K562 (cell line): ENCODE data around the gene GRIK5. TPM values are rescaled to one million over a fixed set of nuclear protein-coding genes. Genes with fewer than 3 reads are reported as not detected.

Experiments
- DIDO1 ChIP-seq: fragments of 450-650 bp; IDR thresholded peaks from 2 replicates; pipeline ENCODE4 v1.6.1; 2016; ENCODE audit warnings: low read depth, missing biosample characterization, missing genetic modification characterization
- GABPB2 ChIP-seq: fragments of 250-450 bp; sonication (Bioruptor Pico); conservative IDR thresholded peaks from 2 replicates; pipeline ENCODE4 v1.5.1; 2021; ENCODE audit warnings: mild to moderate bottlenecking
- HLTF ChIP-seq: fragments of 450-650 bp; IDR thresholded peaks from 2 replicates; pipeline ENCODE4 v1.6.1; 2016
- POLR3G ChIP-seq: IDR thresholded peaks from 2 replicates; pipeline ENCODE4 v1.6.1; 2011; ENCODE audit not compliant: insufficient read length, insufficient replicate concordance; ENCODE audit errors: extremely low read depth
- SIX5 ChIP-seq, 2 experiments: IDR thresholded peaks; 2 replicates each; pipeline ENCODE4 v1.6.1; 2011; ENCODE audit warnings: low read length in 2 of 2, borderline replicate concordance in 1 of 2, low read depth in 1 of 2, mild to moderate bottlenecking in 1 of 2, moderate library complexity in 1 of 2; ENCODE audit not compliant: insufficient read depth in 1 of 2
- SRSF9 ChIP-seq: fragments of 200-400 bp; formaldehyde crosslinking; IDR thresholded peaks from 2 replicates; pipeline ENCODE4 v1.6.1; 2017; ENCODE audit warnings: low read depth, low read length, borderline replicate concordance
- TCFL5 ChIP-seq: fragments of 250-450 bp; sonication (Bioruptor Pico); conservative IDR thresholded peaks from 2 replicates; pipeline ENCODE4 v1.6.1; 2021; ENCODE audit warnings: mild to moderate bottlenecking, moderate library complexity, matching md5 sums
- ZNF263 ChIP-seq: sonication (generic); formaldehyde crosslinking; IDR thresholded peaks from 2 replicates; pipeline ENCODE4 v1.8.0; 2022; ENCODE audit warnings: mild to moderate bottlenecking, missing genetic modification reagents, borderline replicate concordance
- ZNF274 ChIP-seq: IDR thresholded peaks from 2 replicates; pipeline ENCODE4 v1.6.1; 2011; ENCODE audit warnings: low read depth, mild to moderate bottlenecking, low read length, moderate library complexity, borderline replicate concordance
- ZNF780A ChIP-seq: fragments of 250-450 bp; sonication (Bioruptor Pico); IDR thresholded peaks from 2 replicates; pipeline ENCODE4 v1.5.0; 2021; ENCODE audit warnings: mild to moderate bottlenecking
- polyA plus RNA-seq, 8 experiments: library from polyadenylated mRNA; depleted of rRNA in 4 of 8; stranded (reverse) in 5 of 8; unstranded in 3 of 8; fragments of >200 nt; fragmentation: Nextera tagmentation in 2 of 8; fragmentation: Illumina TruSeq in 1 of 8; extraction: Ambion mirVana in 2 of 8; extraction: Trizol in 1 of 8; gene quantifications; 2 replicates each; pipeline versions ENCODE4 v1.2.1 to v1.2.3, GENCODE V29; 2011 to 2014; ENCODE audit warnings: inconsistent platforms in 1 of 8, missing spikeins in 1 of 8
- total RNA-seq, 7 experiments: library from RNA; depleted of rRNA in 6 of 7; stranded (reverse); fragments of >200 nt in 6 of 7; fragmentation: Illumina TruSeq in 2 of 7; extraction: Trizol in 2 of 7; gene quantifications; 2 replicates each; pipeline versions ENCODE4 v1.2.1 to v1.2.3, GENCODE V29; 2011 to 2021; ENCODE audit warnings: low replicate concordance in 1 of 7
- TF ChIP-seq, protein P1 (sequence below): fragments of 150-350 bp; IDR thresholded peaks from 2 replicates; pipeline ENCODE4 v1.6.1; 2014; ENCODE audit warnings: low read depth, mild to moderate bottlenecking, low read length, borderline replicate concordance
- TF ChIP-seq, protein P2 (sequence below): sonication (generic); formaldehyde crosslinking; IDR thresholded peaks from 2 replicates; pipeline ENCODE4 v1.8.0; 2022; ENCODE audit warnings: mild to moderate bottlenecking, missing genetic modification reagents
- TF ChIP-seq, protein P3 (sequence below), 2 experiments: fragments of 250-450 bp in 1 of 2; fragments of 450-650 bp in 1 of 2; sonication (Bioruptor Pico) in 1 of 2; IDR thresholded peaks; 2 replicates each; pipeline versions ENCODE4 v1.6.1 to v1.8.0; 2016 to 2021; ENCODE audit warnings: mild to moderate bottlenecking in 2 of 2, moderate library complexity in 2 of 2, missing compliant biosample characterization in 1 of 2, missing genetic modification characterization in 1 of 2
- TF ChIP-seq, protein P4 (sequence below): fragments of 450-650 bp; formaldehyde crosslinking; IDR thresholded peaks from 2 replicates; pipeline ENCODE4 v1.4.0; 2022; ENCODE audit warnings: missing genetic modification characterization
- TF ChIP-seq, protein P5 (sequence below): fragments of 450-650 bp; formaldehyde crosslinking; IDR thresholded peaks from 2 replicates; pipeline ENCODE4 v1.4.0; 2020; ENCODE audit warnings: mild to moderate bottlenecking, moderate library complexity

Gene GRIK5
- total and polyA plus RNA-seq, 9 of the 15 experiments (the other 6 are each of a cell fraction or from before 2014, with no cell fraction given), result 0.04 to 0.55 (median 0.27) TPM; not detected in 2

DNA sequence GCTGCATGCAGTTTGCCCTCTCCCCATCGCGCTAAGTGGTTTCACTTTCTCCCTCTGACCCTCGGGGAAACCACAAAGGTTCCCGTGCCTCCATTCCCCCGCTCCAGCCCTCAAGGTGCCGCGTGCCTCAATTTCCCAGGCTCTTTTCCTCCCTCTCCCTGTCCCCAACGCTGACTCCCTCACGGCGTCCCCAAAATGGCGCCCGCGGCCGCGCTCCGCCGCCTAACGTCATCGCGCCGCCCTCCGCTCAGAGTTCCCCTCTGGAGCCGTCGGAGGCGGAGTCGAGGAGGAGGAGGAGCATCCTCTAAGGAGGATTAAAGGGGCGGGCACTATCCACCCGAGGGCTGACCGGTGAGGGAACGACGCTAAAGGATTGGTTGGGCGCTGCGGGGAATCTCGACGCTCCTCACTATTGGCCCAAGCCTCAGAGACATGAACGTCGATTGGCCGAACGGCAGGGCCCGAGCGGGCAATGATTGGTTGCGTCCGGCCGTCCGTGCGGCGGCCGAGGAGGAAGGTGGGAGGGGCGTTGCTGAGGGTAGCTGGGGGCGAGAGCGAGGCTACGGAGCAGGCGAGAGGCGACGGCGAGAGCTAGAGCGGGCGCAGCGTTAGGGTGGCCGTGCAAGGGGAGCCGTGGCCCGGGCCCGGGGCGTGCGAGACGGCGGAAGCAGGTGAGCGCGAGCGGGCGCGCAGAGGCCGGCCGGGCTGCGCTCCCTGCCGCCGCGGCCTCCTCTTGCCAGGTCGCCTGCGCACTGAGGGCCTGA lies 5.8 kb upstream of the GRIK5 start, which contains the start of gene ZNF574 (continued):
- TF ChIP-seq, protein P1, sequence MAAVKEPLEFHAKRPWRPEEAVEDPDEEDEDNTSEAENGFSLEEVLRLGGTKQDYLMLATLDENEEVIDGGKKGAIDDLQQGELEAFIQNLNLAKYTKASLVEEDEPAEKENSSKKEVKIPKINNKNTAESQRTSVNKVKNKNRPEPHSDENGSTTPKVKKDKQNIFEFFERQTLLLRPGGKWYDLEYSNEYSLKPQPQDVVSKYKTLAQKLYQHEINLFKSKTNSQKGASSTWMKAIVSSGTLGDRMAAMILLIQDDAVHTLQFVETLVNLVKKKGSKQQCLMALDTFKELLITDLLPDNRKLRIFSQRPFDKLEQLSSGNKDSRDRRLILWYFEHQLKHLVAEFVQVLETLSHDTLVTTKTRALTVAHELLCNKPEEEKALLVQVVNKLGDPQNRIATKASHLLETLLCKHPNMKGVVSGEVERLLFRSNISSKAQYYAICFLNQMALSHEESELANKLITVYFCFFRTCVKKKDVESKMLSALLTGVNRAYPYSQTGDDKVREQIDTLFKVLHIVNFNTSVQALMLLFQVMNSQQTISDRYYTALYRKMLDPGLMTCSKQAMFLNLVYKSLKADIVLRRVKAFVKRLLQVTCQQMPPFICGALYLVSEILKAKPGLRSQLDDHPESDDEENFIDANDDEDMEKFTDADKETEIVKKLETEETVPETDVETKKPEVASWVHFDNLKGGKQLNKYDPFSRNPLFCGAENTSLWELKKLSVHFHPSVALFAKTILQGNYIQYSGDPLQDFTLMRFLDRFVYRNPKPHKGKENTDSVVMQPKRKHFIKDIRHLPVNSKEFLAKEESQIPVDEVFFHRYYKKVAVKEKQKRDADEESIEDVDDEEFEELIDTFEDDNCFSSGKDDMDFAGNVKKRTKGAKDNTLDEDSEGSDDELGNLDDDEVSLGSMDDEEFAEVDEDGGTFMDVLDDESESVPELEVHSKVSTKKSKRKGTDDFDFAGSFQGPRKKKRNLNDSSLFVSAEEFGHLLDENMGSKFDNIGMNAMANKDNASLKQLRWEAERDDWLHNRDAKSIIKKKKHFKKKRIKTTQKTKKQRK, result peak; percentile 93
- TF ChIP-seq TCFL5 (CRISPR knock-in tag), result no peak
- no peak for TF ChIP-seq DIDO1 (tag)
- TF ChIP-seq POLR3G, result no peak
- TF ChIP-seq, protein P2, sequence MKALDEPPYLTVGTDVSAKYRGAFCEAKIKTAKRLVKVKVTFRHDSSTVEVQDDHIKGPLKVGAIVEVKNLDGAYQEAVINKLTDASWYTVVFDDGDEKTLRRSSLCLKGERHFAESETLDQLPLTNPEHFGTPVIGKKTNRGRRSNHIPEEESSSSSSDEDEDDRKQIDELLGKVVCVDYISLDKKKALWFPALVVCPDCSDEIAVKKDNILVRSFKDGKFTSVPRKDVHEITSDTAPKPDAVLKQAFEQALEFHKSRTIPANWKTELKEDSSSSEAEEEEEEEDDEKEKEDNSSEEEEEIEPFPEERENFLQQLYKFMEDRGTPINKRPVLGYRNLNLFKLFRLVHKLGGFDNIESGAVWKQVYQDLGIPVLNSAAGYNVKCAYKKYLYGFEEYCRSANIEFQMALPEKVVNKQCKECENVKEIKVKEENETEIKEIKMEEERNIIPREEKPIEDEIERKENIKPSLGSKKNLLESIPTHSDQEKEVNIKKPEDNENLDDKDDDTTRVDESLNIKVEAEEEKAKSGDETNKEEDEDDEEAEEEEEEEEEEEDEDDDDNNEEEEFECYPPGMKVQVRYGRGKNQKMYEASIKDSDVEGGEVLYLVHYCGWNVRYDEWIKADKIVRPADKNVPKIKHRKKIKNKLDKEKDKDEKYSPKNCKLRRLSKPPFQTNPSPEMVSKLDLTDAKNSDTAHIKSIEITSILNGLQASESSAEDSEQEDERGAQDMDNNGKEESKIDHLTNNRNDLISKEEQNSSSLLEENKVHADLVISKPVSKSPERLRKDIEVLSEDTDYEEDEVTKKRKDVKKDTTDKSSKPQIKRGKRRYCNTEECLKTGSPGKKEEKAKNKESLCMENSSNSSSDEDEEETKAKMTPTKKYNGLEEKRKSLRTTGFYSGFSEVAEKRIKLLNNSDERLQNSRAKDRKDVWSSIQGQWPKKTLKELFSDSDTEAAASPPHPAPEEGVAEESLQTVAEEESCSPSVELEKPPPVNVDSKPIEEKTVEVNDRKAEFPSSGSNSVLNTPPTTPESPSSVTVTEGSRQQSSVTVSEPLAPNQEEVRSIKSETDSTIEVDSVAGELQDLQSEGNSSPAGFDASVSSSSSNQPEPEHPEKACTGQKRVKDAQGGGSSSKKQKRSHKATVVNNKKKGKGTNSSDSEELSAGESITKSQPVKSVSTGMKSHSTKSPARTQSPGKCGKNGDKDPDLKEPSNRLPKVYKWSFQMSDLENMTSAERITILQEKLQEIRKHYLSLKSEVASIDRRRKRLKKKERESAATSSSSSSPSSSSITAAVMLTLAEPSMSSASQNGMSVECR (CRISPR knock-in tag), result no peak
- no peak for TF ChIP-seq SRSF9
- TF ChIP-seq, protein P3, sequence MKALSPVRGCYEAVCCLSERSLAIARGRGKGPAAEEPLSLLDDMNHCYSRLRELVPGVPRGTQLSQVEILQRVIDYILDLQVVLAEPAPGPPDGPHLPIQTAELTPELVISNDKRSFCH (CRISPR knock-in tag; IDR thresholded peaks at IDR 0.05), result no peak
- TF ChIP-seq, protein P3 (tag; IDR thresholded peaks at IDR 0.05), result no peak
- TF ChIP-seq, protein P4, sequence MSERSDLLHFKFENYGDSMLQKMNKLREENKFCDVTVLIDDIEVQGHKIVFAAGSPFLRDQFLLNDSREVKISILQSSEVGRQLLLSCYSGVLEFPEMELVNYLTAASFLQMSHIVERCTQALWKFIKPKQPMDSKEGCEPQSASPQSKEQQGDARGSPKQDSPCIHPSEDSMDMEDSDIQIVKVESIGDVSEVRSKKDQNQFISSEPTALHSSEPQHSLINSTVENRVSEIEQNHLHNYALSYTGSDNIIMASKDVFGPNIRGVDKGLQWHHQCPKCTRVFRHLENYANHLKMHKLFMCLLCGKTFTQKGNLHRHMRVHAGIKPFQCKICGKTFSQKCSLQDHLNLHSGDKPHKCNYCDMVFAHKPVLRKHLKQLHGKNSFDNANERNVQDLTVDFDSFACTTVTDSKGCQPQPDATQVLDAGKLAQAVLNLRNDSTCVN (CRISPR knock-in tag), result peak; percentile 93
- no peak for TF ChIP-seq SIX5 (IDR thresholded peaks at IDR 0.05; ENCODE audit: borderline replicate concordance in 1 of 2, insufficient read depth in 1 of 2, low read depth in 1 of 2, low read length in 2 of 2)
- no peak for TF ChIP-seq ZNF274
- TF ChIP-seq ZNF263 (CRISPR knock-in tag), result peak; percentile 51; the same call in 1 of the 2 replicates
- no peak; the same call in 1 of the 2 replicates for TF ChIP-seq HLTF
- TF ChIP-seq ZNF780A (CRISPR knock-in tag), result no peak
- TF ChIP-seq, protein P5, sequence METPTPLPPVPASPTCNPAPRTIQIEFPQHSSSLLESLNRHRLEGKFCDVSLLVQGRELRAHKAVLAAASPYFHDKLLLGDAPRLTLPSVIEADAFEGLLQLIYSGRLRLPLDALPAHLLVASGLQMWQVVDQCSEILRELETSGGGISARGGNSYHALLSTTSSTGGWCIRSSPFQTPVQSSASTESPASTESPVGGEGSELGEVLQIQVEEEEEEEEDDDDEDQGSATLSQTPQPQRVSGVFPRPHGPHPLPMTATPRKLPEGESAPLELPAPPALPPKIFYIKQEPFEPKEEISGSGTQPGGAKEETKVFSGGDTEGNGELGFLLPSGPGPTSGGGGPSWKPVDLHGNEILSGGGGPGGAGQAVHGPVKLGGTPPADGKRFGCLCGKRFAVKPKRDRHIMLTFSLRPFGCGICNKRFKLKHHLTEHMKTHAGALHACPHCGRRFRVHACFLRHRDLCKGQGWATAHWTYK (CRISPR knock-in tag), result no peak
- TF ChIP-seq GABPB2 (CRISPR knock-in tag), result peak; percentile 48; the same call in 1 of the 2 replicates
